ENCODE measurements around the gene IFNLR1. TPM values are rescaled to one million over a fixed set of nuclear protein-coding genes. Genes with fewer than 3 reads are reported as not detected.

IFNLR1 gene
- 4.8 TPM for total RNA-seq
- polyA plus RNA-seq (ENCODE audit: insufficient read depth, low read depth, low replicate concordance), result 1.6 TPM
- long read RNA-seq, donor 1, partial matches to known transcripts, result 11 of 11 reads
- long read RNA-seq, donor 1, other reads (novel, unspliced or antisense), result 0 of 11 reads
- long read RNA-seq, donor 2, result 0 reads
- long read RNA-seq, donor 3, full-length matches to known transcripts, result 1 of 1 reads
- long read RNA-seq, donor 3, partial matches to known transcripts, result 0 of 1 reads
- long read RNA-seq, donor 3, other reads (novel, unspliced or antisense), result 0 of 1 reads
- long read RNA-seq, donor 4, full-length matches to known transcripts, result 2 of 2 reads
- long read RNA-seq, donor 4, partial matches to known transcripts, result 0 of 2 reads
- long read RNA-seq, donor 4, other reads (novel, unspliced or antisense), result 0 of 2 reads
- long read RNA-seq, donor 5, result 0 reads
- long read RNA-seq, donor 6, result 0 reads
- long read RNA-seq, donor 7, full-length matches to known transcripts, result 3 of 7 reads
- long read RNA-seq, donor 7, partial matches to known transcripts, result 2 of 7 reads
- long read RNA-seq, donor 7, other reads (novel, unspliced or antisense), result 2 of 7 reads
- long read RNA-seq, donor 8, partial matches to known transcripts, result 0 of 2 reads
- long read RNA-seq, donor 8, other reads (novel, unspliced or antisense), result 0 of 2 reads
- long read RNA-seq, donor 9, result 0 reads
- long read RNA-seq, donor 10, result 0 reads

DNA sequence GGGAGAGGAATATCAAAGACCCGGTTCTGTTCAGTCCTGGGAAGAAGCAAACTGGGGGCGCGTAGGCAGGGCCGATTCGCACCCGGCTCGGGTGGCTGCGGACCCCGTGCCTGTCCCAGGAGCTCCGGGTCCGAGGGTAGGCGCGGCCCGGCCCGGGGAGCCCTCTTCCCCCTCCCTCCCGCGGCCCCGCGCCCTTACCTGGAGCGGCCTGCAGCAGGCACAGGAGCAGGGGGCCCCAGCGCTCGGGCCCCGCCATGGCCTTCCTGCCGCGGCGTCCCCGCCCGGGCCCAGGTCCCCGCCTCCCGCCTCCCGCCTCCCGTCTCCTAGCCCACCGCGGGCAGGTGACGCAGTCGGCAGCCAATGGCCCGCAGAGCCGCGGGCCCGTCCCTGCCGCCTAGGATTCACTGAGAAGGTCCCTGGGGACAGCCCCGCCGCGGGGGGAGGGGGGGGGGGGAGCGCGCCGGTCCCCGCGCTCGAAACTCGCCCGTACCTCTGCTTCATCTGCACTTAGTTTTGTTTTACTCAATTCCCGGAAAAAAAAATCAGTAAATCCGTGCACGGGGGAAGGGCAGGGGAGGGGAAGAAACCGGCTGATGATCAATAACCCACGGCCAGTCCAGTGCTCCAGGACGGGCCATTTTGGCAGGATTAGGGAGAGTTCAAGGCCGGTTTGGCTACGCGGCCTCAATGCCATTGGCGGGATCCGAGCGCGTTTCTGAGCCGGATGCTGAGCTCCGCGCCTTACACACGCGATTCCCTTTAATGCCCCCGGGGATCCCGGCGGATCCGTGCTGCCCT, at the start of gene IFNLR1:
TSS of gene IFNLR1 (minus strand) at position 297 of the 798 bp plus-strand sequence. CDS start at position 256, 41 bp downstream.
- DNase-seq (peak; percentile 81 to 89 (median 87)), FAIRE-seq (no peak)
- Histone ChIP-seq H3K9me3 (ENCODE audit: control insufficient read depth in 2 of 3, insufficient read depth in 1 of 3, low read length in 3 of 3) (no peaks in the 10 kb centered on the region), H3K27ac (ENCODE audit: low read depth in 2 of 2, low read length in 2 of 2) (peak within 1 kb of the TSS; percentile 78 to 80), H3K4me1 (ENCODE audit: control insufficient read depth in 2 of 3, insufficient read depth in 2 of 3, low read depth in 1 of 3, low read length in 3 of 3) (peaks cover 0 to 4% (median 0%) of the 10 kb centered on the region in 3 donors), H3K36me3 (ENCODE audit: control insufficient read depth in 2 of 3, insufficient read depth in 3 of 3, low read length in 3 of 3) (no peaks in the 10 kb centered on the region), H3K27me3 (ENCODE audit: control insufficient read depth, insufficient read depth, low read length) (no peaks in the 10 kb centered on the region), H3K4me3 (ENCODE audit: low read length in 3 of 3) (peak within 1 kb of the TSS; percentile 56 to 73 (median 71)), H3K9ac (ENCODE audit: low read length in 3 of 3) (peak within 1 kb of the TSS; percentile 40 to 81 (median 70))
- intact Hi-C loops (cut with DNase I), result no loop called here
- no peak for TF ChIP-seq CTCF (IDR thresholded peaks at IDR 0.05; ENCODE audit: borderline replicate concordance, extremely low read depth, insufficient read depth)

- Histone ChIP-seq H3K4me3 (ENCODE audit: low read length in 3 of 3) (no peak overlapping the region), H3K4me1 (ENCODE audit: control insufficient read depth in 2 of 3, insufficient read depth in 2 of 3, low read depth in 1 of 3, low read length in 3 of 3) (peaks cover 0 to 5% (median 3%) of the 10 kb centered on the region in 3 donors), H3K36me3 (ENCODE audit: control insufficient read depth in 2 of 3, insufficient read depth in 3 of 3, low read length in 3 of 3) (no peaks in the 10 kb centered on the region), H3K9ac (ENCODE audit: low read length in 3 of 3) (no peak overlapping the region), H3K9me3 (ENCODE audit: control insufficient read depth in 2 of 3, insufficient read depth in 1 of 3, low read length in 3 of 3) (no peaks in the 10 kb centered on the region), H3K27ac (ENCODE audit: low read depth in 2 of 2, low read length in 2 of 2) (no peak overlapping the region), H3K27me3 (ENCODE audit: control insufficient read depth, insufficient read depth, low read length) (no peaks in the 10 kb centered on the region)
- TF ChIP-seq CTCF (IDR thresholded peaks at IDR 0.05; ENCODE audit: borderline replicate concordance, extremely low read depth, insufficient read depth), result no peak
- no peak for FAIRE-seq
- DNase-seq, result peak in 2 of 5 donors; percentile 12 to 22
- intact Hi-C loops (cut with DNase I), result no loop called here
Observed at GRCh38 chr1:24235921-24236788, 49.1 kb upstream of the IFNLR1 start.
